ENCODE results near the gene LCN15.

LCN15 gene

GRCh38 chr9:136725612-136726011 is 38.7 kb downstream of the LCN15 start:
- no peak for DNase-seq (ENCODE audit: low read depth)
- no peak overlapping the region for H3K4me3 ChIP-seq (ENCODE audit: control insufficient read depth, low read depth, low read length)
- no peak for TF ChIP-seq CTCF (IDR thresholded peaks at IDR 0.05; ENCODE audit: control insufficient read depth, insufficient read depth, low read depth, low read length, missing control alignments)

GRCh38 chr9:136724772-136725171 is 39.5 kb downstream of the LCN15 start:
- H3K4me3 ChIP-seq (ENCODE audit: control insufficient read depth, low read depth, low read length), result no peak overlapping the region

GRCh38 chr9:136723989-136724388 is 40.3 kb downstream of the LCN15 start:
- DNase-seq (ENCODE audit: low read depth), result no peak
- no peak overlapping the region for H3K4me3 ChIP-seq (ENCODE audit: control insufficient read depth, low read depth, low read length)
- no peak for TF ChIP-seq CTCF (IDR thresholded peaks at IDR 0.05; ENCODE audit: control insufficient read depth, insufficient read depth, low read depth, low read length, missing control alignments)

More at GRCh38 chr9:136724772-136725171, 39.5 kb downstream of the LCN15 start:
- DNase-seq (ENCODE audit: low read depth), result no peak
- no peak for TF ChIP-seq CTCF (IDR thresholded peaks at IDR 0.05; ENCODE audit: control insufficient read depth, insufficient read depth, low read depth, low read length, missing control alignments)

GRCh38 chr9:136723362-136723976 is 40.8 kb downstream of the LCN15 start:
- DNase-seq (ENCODE audit: low read depth), result no peak

GRCh38 chr9:136722969-136723356 is 41.4 kb downstream of the LCN15 start:
- TF ChIP-seq CTCF (IDR thresholded peaks at IDR 0.05; ENCODE audit: control insufficient read depth, insufficient read depth, low read depth, low read length, missing control alignments), result no peak
- H3K4me3 ChIP-seq (ENCODE audit: control insufficient read depth, low read depth, low read length), result no peak overlapping the region
- DNase-seq (ENCODE audit: low read depth), result no peak

More at GRCh38 chr9:136723362-136723976, 40.8 kb downstream of the LCN15 start:
- no peak overlapping the region for H3K4me3 ChIP-seq (ENCODE audit: control insufficient read depth, low read depth, low read length)
- no peak for TF ChIP-seq CTCF (IDR thresholded peaks at IDR 0.05; ENCODE audit: control insufficient read depth, insufficient read depth, low read depth, low read length, missing control alignments)

GRCh38 chr9:136722093-136722968 is 42.0 kb downstream of the LCN15 start:
- no peak for DNase-seq (ENCODE audit: low read depth)
- TF ChIP-seq CTCF (IDR thresholded peaks at IDR 0.05; ENCODE audit: control insufficient read depth, insufficient read depth, low read depth, low read length, missing control alignments), result no peak
- no peak overlapping the region for H3K4me3 ChIP-seq (ENCODE audit: control insufficient read depth, low read depth, low read length)
